Neuronal stem cell (in vitro differentiated cells): ENCODE measurements around the gene CFAP65.

ENCODE experiments used
- DNase-seq: peaks from one replicate; pipeline ENCODE4 v3.0.0-alpha.2; 2013; ENCODE audit warnings: low spot score
- H2AFZ ChIP-seq: one replicate; pipeline ENCODE4 v1.6.1; 2013; ENCODE audit warnings: mild to moderate bottlenecking, low read length, inconsistent platforms
- H2AK5ac ChIP-seq: 2 replicates; pipeline ENCODE4 v1.6.1; 2013; ENCODE audit warnings: low read depth, mild to moderate bottlenecking, inconsistent platforms, low read length, moderate library complexity, mixed read lengths
- H2BK120ac ChIP-seq: 2 replicates; pipeline ENCODE4 v1.6.1; 2013; ENCODE audit warnings: low read depth, mild to moderate bottlenecking, inconsistent platforms, low read length, moderate library complexity, mixed read lengths
- H2BK12ac ChIP-seq: one replicate; pipeline ENCODE4 v1.6.1; 2013; ENCODE audit warnings: low read length, inconsistent platforms
- H2BK15ac ChIP-seq: 2 replicates; pipeline ENCODE4 v1.6.1; 2013; ENCODE audit warnings: mild to moderate bottlenecking, low read length, inconsistent platforms, mixed read lengths
- H2BK5ac ChIP-seq: one replicate; pipeline ENCODE4 v1.6.1; 2013; ENCODE audit warnings: inconsistent platforms, mild to moderate bottlenecking, low read length, moderate library complexity
- H3K14ac ChIP-seq: one replicate; pipeline ENCODE4 v1.6.1; 2013; ENCODE audit warnings: low read length, inconsistent platforms
- H3K18ac ChIP-seq: 2 replicates; pipeline ENCODE4 v1.6.1; 2013; ENCODE audit warnings: low read length, inconsistent platforms
- H3K23ac ChIP-seq: 2 replicates; pipeline ENCODE4 v1.6.1; 2013; ENCODE audit warnings: low read depth, mild to moderate bottlenecking, mixed read lengths, low read length, inconsistent platforms; ENCODE audit not compliant: poor library complexity
- H3K27ac ChIP-seq: replicated peaks from 3 replicates; pipeline ENCODE4 v1.5.1; 2013; ENCODE audit warnings: low read length, inconsistent platforms
- H3K27me3 ChIP-seq, 3 experiments: 2 replicates each; pipeline ENCODE4 v1.6.1; 2013; ENCODE audit warnings: low read length in 3 of 3, mild to moderate bottlenecking in 2 of 3, inconsistent platforms in 1 of 3, low read depth in 1 of 3, mixed read lengths in 1 of 3, moderate library complexity in 1 of 3; ENCODE audit not compliant: control insufficient read depth in 3 of 3, insufficient read depth in 3 of 3
- H3K36me3 ChIP-seq, 2 donors: replicated peaks in 1 of 2; 2 replicates each; pipeline ENCODE4 v1.6.1; 2013; ENCODE audit warnings: low read length in 2 of 2; ENCODE audit not compliant: control insufficient read depth in 2 of 2, insufficient read depth in 2 of 2
- H3K4ac ChIP-seq: 2 replicates; pipeline ENCODE4 v1.6.1; 2013; ENCODE audit warnings: inconsistent platforms, mild to moderate bottlenecking, low read length, moderate library complexity
- H3K4me1 ChIP-seq, 2 donors: 1 replicate in 1 of 2; 2 replicates in 1 of 2; pipeline ENCODE4 v1.6.1; 2013; ENCODE audit warnings: low read length in 2 of 2, low read depth in 1 of 2; ENCODE audit not compliant: control insufficient read depth in 2 of 2, insufficient read depth in 1 of 2
- H3K4me2 ChIP-seq: one replicate; pipeline ENCODE4 v1.6.1; 2013; ENCODE audit warnings: mild to moderate bottlenecking, low read length, inconsistent platforms; ENCODE audit not compliant: insufficient read depth, poor library complexity, severe bottlenecking
- H3K4me3 ChIP-seq, 2 donors: 2 replicates each; pipeline ENCODE4 v1.5.1; 2013; ENCODE audit warnings: low read length in 2 of 2, mild to moderate bottlenecking in 2 of 2, inconsistent platforms in 1 of 2, moderate library complexity in 1 of 2
- H3K79me1 ChIP-seq: one replicate; pipeline ENCODE4 v1.6.1; 2013; ENCODE audit warnings: low read depth, mild to moderate bottlenecking, inconsistent platforms, low read length, moderate library complexity
- H3K9ac ChIP-seq: one replicate; pipeline ENCODE4 v1.6.1; 2013; ENCODE audit warnings: mild to moderate bottlenecking, low read depth, low read length, inconsistent platforms; ENCODE audit not compliant: poor library complexity
- H3K9me3 ChIP-seq, 2 donors: replicated peaks in 1 of 2; 2 replicates each; pipeline versions ENCODE3 to v1.6.1; 2013; ENCODE audit warnings: low read length in 2 of 2, mild to moderate bottlenecking in 2 of 2, inconsistent platforms in 1 of 2, low read depth in 1 of 2, mixed read lengths in 1 of 2, moderate library complexity in 1 of 2; ENCODE audit not compliant: control insufficient read depth in 2 of 2, insufficient read depth in 1 of 2
- H4K8ac ChIP-seq: one replicate; pipeline ENCODE4 v1.6.1; 2013; ENCODE audit warnings: low read depth, mild to moderate bottlenecking, inconsistent platforms, low read length, moderate library complexity
- H4K91ac ChIP-seq: one replicate; pipeline ENCODE4 v1.6.1; 2013; ENCODE audit warnings: low read length, low read depth, mild to moderate bottlenecking, inconsistent platforms; ENCODE audit not compliant: poor library complexity
- WGBS, 2 donors: extraction: QIAGEN DNeasy Blood & Tissue Kit; methylation state at CpG; one replicate each; pipeline ENCODE4 v1.1.7; 2013; ENCODE audit warnings: missing lambda C conversion rate in 2 of 2, mixed read lengths in 1 of 2; ENCODE audit not compliant: insufficient read length in 2 of 2, insufficient replicate concordance in 1 of 2; ENCODE audit errors: extremely low coverage in 2 of 2; 5-methylcytosine and 5-hydroxymethylcytosine counted together

CFAP65 gene

GRCh38 chr2:218985021-218985324, 56.3 kb downstream of the CFAP65 start, which contains the start of gene FEV:
FEV (minus strand) TSS chr2:218985184; CDS start chr2:218985075, 109 bp downstream.
- Histone ChIP-seq H3K4me1 (peaks cover 0 to 7% of the 10 kb centered on the region in 2 donors), H3K27me3 (peaks cover 56 to 98% (median 96%) of the 10 kb centered on the region in 3 experiments), H3K79me1 (peaks cover 2% of the 10 kb centered on the region), H3K4me2 (peak within 1 kb of the TSS; percentile 24), H3K18ac (peak within 1 kb of the TSS; percentile 59), H2BK120ac (no peak within 1 kb of the TSS), H3K27ac (no peak within 1 kb of the TSS), H2AK5ac (no peak within 1 kb of the TSS), H2AFZ (peak within 1 kb of the TSS; percentile 77), H3K36me3 (no peaks in the 10 kb centered on the region), H2BK5ac (no peak within 1 kb of the TSS), H3K23ac (peak within 1 kb of the TSS; percentile 36), H4K8ac (no peak within 1 kb of the TSS), H3K14ac (no peak within 1 kb of the TSS), H4K91ac (no peak within 1 kb of the TSS), H3K9me3 (peaks cover 0 to 8% of the 10 kb centered on the region in 2 donors), H3K4me3 (no peak within 1 kb of the TSS), H2BK15ac (peak within 1 kb of the TSS; percentile 39), H3K4ac (no peak within 1 kb of the TSS), H2BK12ac (no peak within 1 kb of the TSS), H3K9ac (no peak within 1 kb of the TSS)
- no CpG with 5 or more reads among the region's 32 CpGs for WGBS, 2 donors
- no peak for DNase-seq

GRCh38 chr2:218984239-218985020, 56.9 kb downstream of the CFAP65 start:
- Histone ChIP-seq H2AK5ac (no peak overlapping the region), H4K8ac (no peak overlapping the region), H3K4me1 (peaks cover 2 to 9% of the 10 kb centered on the region in 2 donors), H3K4ac (no peak overlapping the region), H3K79me1 (peaks cover 2% of the 10 kb centered on the region), H4K91ac (no peak overlapping the region), H3K23ac (peak overlapping the region; percentile 36), H3K36me3 (no peaks in the 10 kb centered on the region), H2AFZ (peak overlapping the region; percentile 77), H3K4me2 (no peak overlapping the region), H3K18ac (peak overlapping the region; percentile 59), H3K9me3 (peaks cover 0 to 8% of the 10 kb centered on the region in 2 donors), H3K27me3 (peaks cover 55 to 98% (median 96%) of the 10 kb centered on the region in 3 experiments), H2BK5ac (no peak overlapping the region), H3K14ac (no peak overlapping the region), H2BK120ac (no peak overlapping the region), H2BK15ac (peak overlapping the region; percentile 39), H3K27ac (no peak overlapping the region), H3K9ac (no peak overlapping the region), H2BK12ac (no peak overlapping the region), H3K4me3 (no peak overlapping the region)
- DNase-seq: no peak
- no CpG with 5 or more reads among the region's 50 CpGs for WGBS, 2 donors

GRCh38 chr2:218983934-218984238, 57.4 kb downstream of the CFAP65 start:
- no peak overlapping the region for H2BK12ac ChIP-seq
- no peak overlapping the region for H3K14ac ChIP-seq
- H3K27ac ChIP-seq: no peak overlapping the region
- H3K4me2 ChIP-seq: no peak overlapping the region
- peaks cover 2% of the 10 kb centered on the region for H3K79me1 ChIP-seq
- H4K8ac ChIP-seq: no peak overlapping the region
- peaks cover 55 to 94% (median 94%) of the 10 kb centered on the region in 3 experiments for H3K27me3 ChIP-seq
- H3K4me3 ChIP-seq: no peak overlapping the region
- H4K91ac ChIP-seq: no peak overlapping the region
- no peak overlapping the region for H3K9ac ChIP-seq
- H3K18ac ChIP-seq: no peak overlapping the region
- H2BK5ac ChIP-seq: no peak overlapping the region
- H3K23ac ChIP-seq: no peak overlapping the region
- H3K36me3 ChIP-seq: no peaks in the 10 kb centered on the region
- no peak overlapping the region for H2BK15ac ChIP-seq
- peaks cover 2 to 9% of the 10 kb centered on the region in 2 donors for H3K4me1 ChIP-seq
- no peak for DNase-seq
- H2BK120ac ChIP-seq: no peak overlapping the region
- H2AFZ ChIP-seq: peak overlapping the region; percentile 77
- H3K9me3 ChIP-seq: peaks cover 0 to 8% of the 10 kb centered on the region in 2 donors
- no CpG with 5 or more reads among the region's 10 CpGs for WGBS, 2 donors
- no peak overlapping the region for H3K4ac ChIP-seq
- H2AK5ac ChIP-seq: no peak overlapping the region

GRCh38 chr2:218983263-218983933, 57.9 kb downstream of the CFAP65 start:
- H3K9ac ChIP-seq: no peak overlapping the region
- no peak overlapping the region for H2AK5ac ChIP-seq
- no peak overlapping the region for H3K4me3 ChIP-seq
- DNase-seq: no peak
- no peak overlapping the region for H2BK12ac ChIP-seq
- no peak overlapping the region for H3K27ac ChIP-seq
- H3K4ac ChIP-seq: no peak overlapping the region
- H4K91ac ChIP-seq: no peak overlapping the region
- peaks cover 2% of the 10 kb centered on the region for H3K79me1 ChIP-seq
- H3K36me3 ChIP-seq: no peaks in the 10 kb centered on the region
- WGBS, 2 donors: no CpG with 5 or more reads among the region's 23 CpGs
- H3K14ac ChIP-seq: no peak overlapping the region
- no peak overlapping the region for H3K18ac ChIP-seq
- no peak overlapping the region for H3K23ac ChIP-seq
- H2BK5ac ChIP-seq: no peak overlapping the region
- no peak overlapping the region for H2AFZ ChIP-seq
- no peak overlapping the region for H2BK120ac ChIP-seq
- no peak overlapping the region for H4K8ac ChIP-seq
- peaks cover 2 to 9% of the 10 kb centered on the region in 2 donors for H3K4me1 ChIP-seq
- H3K9me3 ChIP-seq: peaks cover 0 to 8% of the 10 kb centered on the region in 2 donors
- peaks cover 55 to 94% (median 94%) of the 10 kb centered on the region in 3 experiments for H3K27me3 ChIP-seq
- H3K4me2 ChIP-seq: no peak overlapping the region
- H2BK15ac ChIP-seq: no peak overlapping the region
